ENCODE results near the gene NUP98.

NUP98 gene

GRCh38 chr11:3764266-3764665, 33.1 kb downstream of the NUP98 start:
- TF ChIP-seq CTCF (IDR thresholded peaks at IDR 0.05): no peak
- Histone ChIP-seq H3K4me3 (no peak overlapping the region), H3K4me1 (no peaks in the 10 kb centered on the region), H3K9me3 (no peaks in the 10 kb centered on the region), H3K36me3 (peaks cover 90 to 100% (median 95%) of the 10 kb centered on the region in 3 donors), H3K27ac (no peak overlapping the region), H3K27me3 (no peaks in the 10 kb centered on the region)
- no peak for DNase-seq
- intact Hi-C loops (cut with DNase I; ENCODE audit: low total_unique reads): no loop called here

- H3K36me3 ChIP-seq: peaks cover 72 to 94% (median 78%) of the 10 kb centered on the region in 3 donors
- no peak for DNase-seq
Measured at GRCh38 chr11:3755151-3755550, 42.2 kb downstream of the NUP98 start.

GRCh38 chr11:3753110-3753509, 44.2 kb downstream of the NUP98 start:
- Histone ChIP-seq H3K27ac (no peak overlapping the region), H3K9me3 (no peaks in the 10 kb centered on the region), H3K4me1 (no peaks in the 10 kb centered on the region), H3K4me3 (no peak overlapping the region), H3K36me3 (peaks cover 69 to 90% (median 73%) of the 10 kb centered on the region in 3 donors), H3K27me3 (no peaks in the 10 kb centered on the region)
- TF ChIP-seq CTCF (IDR thresholded peaks at IDR 0.05): no peak
- no peak for DNase-seq
- intact Hi-C loops (cut with DNase I; ENCODE audit: low total_unique reads): loop anchor here (10.0 kb wide), 1 partner anchor 48 kb away; no protein-coding TSS in a partner anchor

More at GRCh38 chr11:3755151-3755550, 42.2 kb downstream of the NUP98 start:
- H3K4me3 ChIP-seq: no peak overlapping the region
- H3K27me3 ChIP-seq: no peaks in the 10 kb centered on the region
- H3K27ac ChIP-seq: no peak overlapping the region
- no peaks in the 10 kb centered on the region for H3K4me1 ChIP-seq
- intact Hi-C loops (cut with DNase I; ENCODE audit: low total_unique reads): loop anchor here (10.0 kb wide), 1 partner anchor 50 kb away; no protein-coding TSS in a partner anchor
- no peak for TF ChIP-seq CTCF (IDR thresholded peaks at IDR 0.05)
- no peaks in the 10 kb centered on the region for H3K9me3 ChIP-seq

- Histone ChIP-seq H3K4me1 (no peaks in the 10 kb centered on the region), H3K36me3 (peaks cover 75 to 86% (median 79%) of the 10 kb centered on the region in 3 donors), H3K27me3 (no peaks in the 10 kb centered on the region), H3K9me3 (no peaks in the 10 kb centered on the region), H3K4me3 (no peak overlapping the region), H3K27ac (no peak overlapping the region)
- intact Hi-C loops (cut with DNase I; ENCODE audit: low total_unique reads): no loop called here
- no peak for TF ChIP-seq CTCF (IDR thresholded peaks at IDR 0.05)
- DNase-seq: no peak
Measured at GRCh38 chr11:3747704-3748103, 49.6 kb downstream of the NUP98 start.

GRCh38 chr11:3745161-3745560, 52.2 kb downstream of the NUP98 start:
- DNase-seq: no peak
- Histone ChIP-seq H3K4me1 (no peaks in the 10 kb centered on the region), H3K9me3 (no peaks in the 10 kb centered on the region), H3K4me3 (no peak overlapping the region), H3K27ac (no peak overlapping the region), H3K36me3 (peaks cover 57 to 78% (median 74%) of the 10 kb centered on the region in 3 donors), H3K27me3 (no peaks in the 10 kb centered on the region)
- no peak for TF ChIP-seq CTCF (IDR thresholded peaks at IDR 0.05)
- intact Hi-C loops (cut with DNase I; ENCODE audit: low total_unique reads): no loop called here

- Histone ChIP-seq H3K9me3 (no peaks in the 10 kb centered on the region), H3K4me1 (no peaks in the 10 kb centered on the region), H3K27ac (no peak overlapping the region), H3K36me3 (peaks cover 44 to 82% (median 65%) of the 10 kb centered on the region in 3 donors), H3K27me3 (no peaks in the 10 kb centered on the region), H3K4me3 (no peak overlapping the region)
- intact Hi-C loops (cut with DNase I; ENCODE audit: low total_unique reads): no loop called here
- no peak for TF ChIP-seq CTCF (IDR thresholded peaks at IDR 0.05)
- DNase-seq: no peak
Measured at GRCh38 chr11:3738723-3739122, 58.6 kb downstream of the NUP98 start.
